SU-DHL-6 (cell line): ENCODE results near the gene NAV2.

Experiments
- EZH2phosphoT487 ChIP-seq: fragments of 200-600 bp; sonication (generic), shearing (Covaris generic); conservative IDR thresholded peaks from 2 replicates; pipeline ENCODE4 v1.6.1; 2018; ENCODE audit warnings: mild to moderate bottlenecking, antibody characterized with exemption, low read length, moderate library complexity, mixed read lengths
- TF ChIP-seq, protein P1 (sequence below): fragments of 200-600 bp; sonication (generic); IDR thresholded peaks from one replicate; pipeline ENCODE4 v1.5.1; 2017; ENCODE audit warnings: antibody characterized with exemption, mild to moderate bottlenecking, low read length, moderate library complexity; ENCODE audit not compliant: insufficient read depth, poor library complexity, severe bottlenecking

DNA sequence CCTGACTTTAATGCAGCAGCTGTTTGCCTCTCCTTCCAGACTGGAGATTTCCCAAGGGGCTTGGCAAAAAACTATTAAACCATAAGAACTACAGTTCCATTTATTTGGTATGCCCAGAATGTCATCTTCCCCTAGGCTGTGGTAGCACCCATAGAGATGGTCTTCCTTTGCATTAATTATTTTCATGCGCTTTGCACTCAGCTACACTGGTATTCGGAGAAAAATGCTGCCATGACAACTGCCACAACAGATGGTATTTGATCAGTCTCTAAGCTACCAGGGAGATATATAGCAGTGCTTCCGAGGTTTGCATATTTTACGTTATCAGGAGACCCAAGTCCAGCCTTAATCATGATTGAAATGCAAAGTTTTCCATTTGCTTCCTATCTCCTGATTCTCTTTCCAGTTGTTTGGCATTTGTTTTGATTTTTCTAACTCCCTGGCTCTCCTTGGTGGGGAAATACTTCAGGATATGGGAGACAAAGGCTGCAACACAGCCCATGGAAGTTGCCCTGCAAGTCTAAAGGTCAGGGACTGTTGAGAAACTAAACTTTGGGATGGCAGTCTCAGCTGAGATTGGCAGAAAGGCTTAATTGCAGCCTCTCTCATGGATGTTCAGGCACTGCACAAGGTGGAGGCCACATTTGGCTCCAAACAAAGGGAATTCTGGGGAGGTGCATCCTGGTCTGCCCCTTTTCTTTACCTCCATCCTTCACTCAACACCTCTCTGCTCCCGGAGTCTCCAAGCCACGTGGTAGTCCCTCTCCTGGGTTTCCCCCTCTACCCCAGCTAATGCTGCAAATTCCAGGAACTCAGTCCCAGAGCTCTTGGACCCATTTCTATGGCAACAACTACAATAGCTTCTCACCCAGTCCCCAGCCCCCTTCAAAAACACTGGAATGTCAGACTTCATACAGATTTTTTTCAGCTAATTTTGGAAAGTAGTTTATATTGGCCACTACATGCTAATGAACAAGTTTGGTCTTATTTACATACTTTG is 151.8 kb downstream of the NAV2 start:
- TF ChIP-seq, protein P1, sequence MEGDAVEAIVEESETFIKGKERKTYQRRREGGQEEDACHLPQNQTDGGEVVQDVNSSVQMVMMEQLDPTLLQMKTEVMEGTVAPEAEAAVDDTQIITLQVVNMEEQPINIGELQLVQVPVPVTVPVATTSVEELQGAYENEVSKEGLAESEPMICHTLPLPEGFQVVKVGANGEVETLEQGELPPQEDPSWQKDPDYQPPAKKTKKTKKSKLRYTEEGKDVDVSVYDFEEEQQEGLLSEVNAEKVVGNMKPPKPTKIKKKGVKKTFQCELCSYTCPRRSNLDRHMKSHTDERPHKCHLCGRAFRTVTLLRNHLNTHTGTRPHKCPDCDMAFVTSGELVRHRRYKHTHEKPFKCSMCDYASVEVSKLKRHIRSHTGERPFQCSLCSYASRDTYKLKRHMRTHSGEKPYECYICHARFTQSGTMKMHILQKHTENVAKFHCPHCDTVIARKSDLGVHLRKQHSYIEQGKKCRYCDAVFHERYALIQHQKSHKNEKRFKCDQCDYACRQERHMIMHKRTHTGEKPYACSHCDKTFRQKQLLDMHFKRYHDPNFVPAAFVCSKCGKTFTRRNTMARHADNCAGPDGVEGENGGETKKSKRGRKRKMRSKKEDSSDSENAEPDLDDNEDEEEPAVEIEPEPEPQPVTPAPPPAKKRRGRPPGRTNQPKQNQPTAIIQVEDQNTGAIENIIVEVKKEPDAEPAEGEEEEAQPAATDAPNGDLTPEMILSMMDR: no peak
- TF ChIP-seq EZH2phosphoT487: no peak
